ENCODE data around the gene CCDC198.

Gene CCDC198
- total RNA-seq: 0 reads per million in 4 experiments

GRCh38 chr14:57493467-57494181 lies at the start of gene CCDC198:
Gene CCDC198 (minus strand): TSS chr14:57493857. CDS start chr14:57493715, 142 bp downstream.
- DNase-seq: no peak

DNA sequence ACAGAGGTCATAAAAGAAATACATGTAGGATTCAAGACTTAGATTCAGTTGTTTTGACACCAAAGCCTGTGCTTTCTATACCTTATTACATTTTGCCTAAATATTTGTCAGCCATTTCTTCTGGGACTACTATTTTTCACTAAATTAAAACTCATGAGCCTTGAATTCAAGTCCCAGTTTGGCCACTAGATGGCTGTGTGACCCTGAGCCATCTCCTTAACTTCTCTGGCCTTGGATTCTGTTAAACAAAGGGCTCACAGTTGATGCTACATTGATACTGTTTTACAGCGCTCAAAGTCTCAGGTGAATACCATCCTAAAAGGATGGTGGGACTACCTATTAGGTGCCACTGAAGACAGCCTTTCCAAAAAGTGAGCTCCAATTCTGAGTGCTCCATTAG lies 39.6 kb upstream of the CCDC198 start:
- no peak for DNase-seq

DNA sequence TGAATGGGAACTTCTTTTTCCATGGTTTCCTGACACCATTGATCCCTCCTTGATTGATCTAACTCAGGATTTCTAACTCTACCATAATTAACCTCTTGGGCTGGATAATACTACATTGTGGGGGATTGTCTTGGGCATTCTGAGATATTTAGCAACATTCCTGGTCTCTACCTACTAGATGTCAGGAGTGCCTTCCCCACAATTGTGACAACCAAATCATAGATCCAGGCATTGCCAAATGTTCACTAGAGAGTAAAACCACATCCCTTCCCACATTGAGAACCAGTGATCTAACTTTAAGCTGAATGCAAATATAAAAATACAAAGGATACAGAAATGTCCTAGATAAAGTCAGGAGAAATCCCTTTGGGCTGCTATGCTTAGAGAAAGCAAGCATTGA lies 36.9 kb upstream of the CCDC198 start:
- DNase-seq: no peak

DNA sequence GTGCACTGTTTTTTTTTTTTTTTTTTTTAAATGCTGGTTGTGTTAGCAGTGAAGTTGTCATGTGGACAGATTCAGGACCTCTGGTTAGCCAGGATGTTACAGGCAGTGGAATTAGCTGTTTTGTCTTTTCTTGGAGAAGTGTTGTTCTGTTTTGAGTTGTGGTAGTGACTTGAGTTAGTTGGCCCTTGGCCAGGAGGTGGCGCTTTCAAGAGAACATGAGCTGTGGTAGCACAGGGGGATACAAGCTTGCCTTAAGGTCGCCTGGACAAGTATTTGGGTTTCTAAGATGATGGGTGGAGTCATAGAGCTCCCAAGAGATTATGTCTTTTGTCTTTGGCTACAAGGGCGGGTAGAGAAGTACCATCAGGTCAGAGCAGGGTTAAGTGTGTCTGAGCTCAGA lies 33.3 kb upstream of the CCDC198 start:
- DNase-seq: no peak

DNA sequence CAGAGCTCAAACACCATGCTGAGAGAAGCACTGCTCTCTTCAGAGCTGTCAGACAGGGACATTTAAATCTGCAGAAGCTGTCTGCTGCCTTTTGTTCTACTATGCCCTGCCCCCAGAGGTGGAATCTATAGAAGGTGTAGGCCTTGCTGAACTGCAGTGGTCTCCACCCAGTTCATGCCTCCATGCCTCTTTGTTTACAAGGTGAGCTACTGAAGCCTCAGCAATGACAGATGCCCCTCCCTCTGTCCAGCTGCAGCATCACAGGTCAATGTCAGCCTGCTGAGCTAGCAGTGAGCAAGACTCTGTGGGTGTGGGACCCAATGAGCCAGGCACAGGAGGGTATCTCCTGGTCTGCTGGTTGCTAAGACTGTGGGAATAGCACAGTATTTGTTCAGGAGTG lies 25.4 kb upstream of the CCDC198 start:
- no peak for DNase-seq

DNA sequence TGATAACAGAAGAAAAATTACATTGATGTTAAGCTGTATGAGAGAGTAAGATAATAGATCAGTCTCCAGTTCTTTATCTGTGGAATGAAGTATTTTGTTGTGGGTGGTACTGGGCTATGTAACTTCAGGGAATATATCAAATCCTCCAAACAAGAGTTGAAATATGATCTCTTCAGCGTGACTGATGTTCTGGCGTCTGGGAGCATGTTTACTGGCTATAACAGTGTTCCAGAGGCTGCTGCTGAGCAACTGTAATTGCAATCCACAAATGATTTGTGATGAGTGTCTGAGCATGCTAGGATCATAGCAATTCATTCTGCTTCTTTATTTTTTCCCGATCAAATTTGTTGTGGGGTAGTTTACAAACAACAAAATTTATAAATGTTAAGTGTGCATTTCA lies 18.6 kb upstream of the CCDC198 start:
- no peak for DNase-seq

DNA sequence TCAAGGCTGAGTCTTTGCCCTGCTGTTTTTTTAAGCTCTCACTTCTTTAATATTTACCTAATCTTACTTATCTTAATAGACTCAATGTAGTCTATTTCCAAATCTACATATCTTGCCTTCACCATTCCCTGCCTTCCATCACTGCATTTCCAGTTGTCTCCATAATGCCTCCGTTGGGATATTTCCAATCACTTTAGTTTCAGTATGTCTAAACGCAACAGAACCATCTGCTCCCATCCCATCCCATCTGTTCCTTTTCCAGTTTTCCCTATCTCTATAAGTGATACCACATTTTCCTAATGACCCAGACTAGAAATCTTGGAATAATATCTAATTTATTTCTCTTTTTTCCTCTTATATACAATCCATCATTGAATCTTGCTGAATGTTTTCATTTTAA lies 15.1 kb upstream of the CCDC198 start:
- DNase-seq: no peak

DNA sequence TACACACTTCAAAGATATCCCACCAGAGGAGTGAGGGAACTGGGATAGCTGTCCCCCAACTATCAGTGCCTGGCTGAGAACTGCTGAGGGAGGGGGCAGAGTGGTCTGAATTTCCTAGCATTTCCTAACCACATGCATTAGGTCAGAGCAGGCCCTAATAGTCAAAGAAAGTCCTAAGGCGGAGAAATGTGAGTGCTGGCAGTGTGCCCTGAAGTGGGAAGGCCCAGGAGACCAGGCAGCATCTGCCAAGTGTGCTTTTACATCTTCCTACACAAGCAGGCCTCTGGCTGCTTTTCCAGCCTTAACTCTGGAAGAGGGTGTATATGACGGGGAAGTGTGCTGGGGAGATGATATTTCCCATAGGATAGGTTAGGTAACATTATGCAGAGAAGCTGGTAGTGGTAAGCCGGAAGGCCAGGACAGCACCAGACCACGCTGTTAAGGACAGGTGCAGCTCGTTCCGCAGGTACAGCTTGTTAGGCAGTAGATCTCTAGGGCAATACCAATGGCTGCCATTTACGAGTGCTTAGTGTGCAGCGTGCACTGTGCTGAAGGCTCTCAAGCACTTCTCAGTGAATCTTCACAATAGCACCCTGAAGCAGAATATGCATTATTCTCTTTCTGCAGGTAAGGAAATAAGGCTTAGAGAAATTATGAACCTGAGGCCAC lies 9.1 kb upstream of the CCDC198 start:
- DNase-seq: no peak

DNA sequence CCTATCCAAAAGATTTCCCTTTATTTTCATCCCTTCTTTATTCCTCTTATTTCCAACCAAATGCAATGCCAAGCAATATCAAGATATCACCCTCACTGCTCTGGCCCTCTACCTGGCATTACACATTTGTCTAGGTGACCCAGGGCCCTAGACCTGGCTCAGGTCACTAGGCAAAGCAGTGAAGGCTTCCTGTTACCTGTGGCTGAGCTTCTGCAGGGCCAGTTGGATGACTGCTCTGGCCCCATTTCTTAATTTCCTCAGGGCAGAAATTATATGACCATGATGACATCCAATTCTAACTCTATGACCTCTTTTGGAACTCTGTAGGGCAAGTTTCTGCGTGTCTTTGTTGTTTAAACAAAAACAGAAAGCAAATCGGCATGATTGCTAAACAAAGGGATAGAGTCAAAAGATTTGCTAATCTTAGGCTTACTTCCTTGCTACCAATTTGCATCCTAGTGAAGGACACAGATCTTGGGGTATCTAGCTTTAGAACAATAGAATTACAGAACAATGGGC lies 7.4 kb upstream of the CCDC198 start:
- no peak for DNase-seq

- DNase-seq: no peak
Measured at GRCh38 chr14:57498659-57499058, 5.0 kb upstream of the CCDC198 start.

DNA sequence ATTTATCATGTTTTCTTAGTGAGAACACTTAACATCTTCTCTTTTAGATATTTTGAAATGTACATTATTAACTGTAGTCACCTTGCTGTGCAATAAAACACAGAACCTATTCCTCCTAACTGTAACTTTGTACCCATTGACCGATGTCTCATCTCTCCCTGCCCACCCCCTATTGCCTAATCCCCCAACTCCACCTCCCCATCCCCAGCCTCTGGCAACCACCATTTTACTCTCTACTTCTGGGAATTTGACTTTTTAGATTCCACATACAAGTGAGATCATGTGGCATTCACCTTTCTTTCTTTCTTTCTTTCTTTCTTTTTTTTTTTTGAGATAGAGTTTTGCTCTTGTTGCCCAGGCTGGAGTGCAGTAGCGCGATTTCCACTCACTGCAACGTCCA lies 4.4 kb upstream of the CCDC198 start:
- no peak for DNase-seq

- no peak for DNase-seq
Measured at GRCh38 chr14:57495416-57495815, 1.8 kb upstream of the CCDC198 start.

GRCh38 chr14:57492859-57493258 lies 798 bp downstream of the CCDC198 start:
- DNase-seq: no peak

- no peak for DNase-seq
Measured at GRCh38 chr14:57491640-57492039, 2.0 kb downstream of the CCDC198 start.

- DNase-seq: no peak
Measured at GRCh38 chr14:57487771-57488170, 5.9 kb downstream of the CCDC198 start.

DNA sequence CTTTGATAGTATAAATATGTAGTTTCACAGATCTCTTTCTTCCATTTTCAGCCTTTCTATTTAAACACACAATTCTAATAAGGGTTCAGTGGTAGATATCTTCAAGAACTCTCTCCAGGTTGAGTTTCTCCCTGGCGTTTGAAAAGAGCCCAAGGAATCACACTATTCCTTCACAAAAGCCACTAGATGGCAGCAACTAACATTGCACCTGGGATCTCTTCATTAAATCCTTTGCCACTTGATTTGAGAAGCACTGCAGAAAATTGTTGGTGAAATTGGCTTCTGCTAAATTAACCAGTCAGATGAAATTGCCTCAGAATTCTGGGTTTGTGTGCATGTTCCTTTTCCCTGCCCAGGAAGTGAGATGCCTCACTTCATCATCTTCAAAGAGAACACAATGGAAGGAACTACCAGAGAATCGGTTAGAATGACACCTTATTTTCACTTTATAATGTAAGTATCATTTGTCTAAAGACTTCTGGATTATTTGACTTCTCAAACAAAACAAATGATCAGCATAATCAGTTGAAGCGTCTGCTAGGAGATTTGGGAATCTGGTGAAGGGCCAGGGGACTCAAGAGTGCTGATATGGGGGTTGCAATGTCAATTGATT lies 6.8 kb downstream of the CCDC198 start:
- DNase-seq: no peak

- DNase-seq: no peak
Measured at GRCh38 chr14:57485635-57486034, 8.0 kb downstream of the CCDC198 start.

DNA sequence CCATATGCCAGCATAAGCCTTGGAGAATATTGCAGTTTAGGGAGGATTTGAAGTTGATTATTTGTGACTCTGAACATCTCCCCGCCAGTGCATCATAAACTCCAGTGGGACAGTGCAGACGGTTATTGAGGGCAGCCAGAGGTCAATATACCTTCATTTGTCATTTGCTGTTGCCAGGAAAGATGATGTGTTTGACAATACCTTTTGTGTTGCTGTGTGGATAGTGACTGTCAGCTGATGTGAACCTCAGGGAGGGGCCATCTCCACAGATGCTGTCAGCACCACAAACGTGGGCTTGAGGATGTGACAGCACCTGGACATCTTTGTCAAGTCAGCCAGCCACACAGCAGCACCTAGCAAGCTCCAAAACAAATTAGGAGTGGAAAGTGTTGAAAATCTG lies 11.5 kb downstream of the CCDC198 start:
- DNase-seq: no peak

GRCh38 chr14:57480051-57480450 lies 13.6 kb downstream of the CCDC198 start:
- DNase-seq: no peak

DNA sequence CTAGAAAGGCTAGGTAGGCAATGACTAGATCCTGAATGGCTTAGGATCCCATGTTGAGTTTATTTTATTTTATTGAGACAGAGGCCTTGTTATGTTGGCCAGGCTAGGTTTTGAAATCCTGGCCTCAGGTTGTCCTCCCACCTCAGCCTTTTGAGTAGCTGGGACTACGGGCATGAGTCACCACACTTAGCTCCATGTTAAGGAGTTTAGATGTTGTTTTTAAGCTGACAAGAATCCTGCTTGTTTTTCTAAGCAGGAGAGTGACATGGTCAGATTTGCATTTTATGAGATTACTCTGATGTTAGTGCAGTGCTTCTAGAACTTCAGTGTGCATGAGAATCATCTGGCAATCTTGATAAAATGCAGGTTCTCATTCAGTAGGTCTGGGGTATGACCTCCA lies 14.5 kb downstream of the CCDC198 start:
- DNase-seq: no peak

- DNase-seq: no peak
Measured at GRCh38 chr14:57478050-57478449, 15.6 kb downstream of the CCDC198 start.

- DNase-seq: no peak
Measured at GRCh38 chr14:57470909-57471308, 22.7 kb downstream of the CCDC198 start.

- DNase-seq: no peak
Measured at GRCh38 chr14:57464008-57464730, 29.5 kb downstream of the CCDC198 start.

All from effector CD8-positive, alpha-beta T cell (primary cell).